Measurements from ENCODE around the gene FXYD6.
A peak's percentile ranks its signal among the peaks of the same experiment; 100 is the strongest.

The FXYD6 gene

DNA sequence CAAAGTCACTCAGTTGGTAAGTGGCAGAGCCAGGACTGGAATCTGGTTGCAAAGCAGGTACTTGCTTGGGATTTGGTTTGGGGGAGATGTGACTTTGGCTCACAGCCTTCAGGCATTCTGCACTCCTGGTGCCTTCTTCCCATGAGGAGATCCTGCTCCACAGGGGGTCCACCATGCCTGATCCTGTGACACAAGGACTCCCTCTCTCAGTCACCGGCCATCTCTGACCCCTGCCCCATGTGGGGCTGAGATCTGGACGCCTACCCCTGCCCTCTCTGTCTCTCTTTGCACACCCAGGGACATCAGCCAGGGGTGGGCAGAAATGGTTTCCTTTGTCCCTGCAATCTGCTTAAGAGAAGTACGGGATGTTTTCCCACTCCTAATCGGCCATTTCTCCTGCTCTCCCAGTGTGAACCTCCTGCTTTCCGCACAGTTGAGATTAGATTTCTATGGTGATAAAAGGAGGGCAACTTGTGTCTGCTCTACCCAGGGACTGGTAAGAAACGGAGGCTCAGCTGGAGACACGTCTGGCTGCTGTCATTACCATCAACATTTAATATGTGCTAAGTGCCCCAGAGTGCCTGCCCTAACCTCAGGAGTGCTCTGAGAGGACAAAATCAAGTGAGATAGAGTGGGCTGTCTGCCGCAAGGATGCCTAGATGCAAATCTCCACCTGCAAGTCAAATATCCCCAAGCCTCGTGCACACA is 11.1 kb upstream of the FXYD6 start:
- TF ChIP-seq CTCF (conservative IDR thresholded peaks at IDR 0.05; ENCODE audit: low read depth, low read length): no peak
- no peak overlapping the region for H3K4me3 ChIP-seq (ENCODE audit: low read depth, low read length)
- DNase-seq (ENCODE audit: low read depth): no peak

DNA sequence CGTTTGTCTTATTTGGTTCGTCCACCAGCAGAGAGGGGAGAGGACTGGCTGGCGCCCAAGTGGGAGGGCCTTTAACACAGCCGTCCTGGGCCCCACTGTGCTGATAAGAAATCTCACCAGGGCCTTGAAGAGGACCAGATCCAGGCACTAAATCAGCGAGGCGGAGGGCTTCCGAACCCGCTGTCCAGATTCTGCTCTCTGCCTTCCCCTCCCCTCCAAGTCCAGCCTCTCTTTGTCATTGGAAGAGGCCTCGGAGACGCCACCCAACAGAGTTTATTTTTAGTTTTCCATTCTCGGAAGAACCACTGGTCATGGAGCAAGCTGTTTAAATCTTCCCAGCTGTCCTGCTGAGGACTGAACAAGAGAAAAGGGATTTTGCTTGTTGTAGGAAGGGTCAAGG is 9.3 kb upstream of the FXYD6 start:
- peak; percentile 60 for DNase-seq (ENCODE audit: low read depth)
- H3K4me3 ChIP-seq (ENCODE audit: low read depth, low read length): peak overlapping the region; percentile 14
- TF ChIP-seq CTCF (conservative IDR thresholded peaks at IDR 0.05; ENCODE audit: low read depth, low read length): no peak

- DNase-seq (ENCODE audit: low read depth): peak; percentile 54
- no peak overlapping the region for H3K4me3 ChIP-seq (ENCODE audit: low read depth, low read length)
- TF ChIP-seq CTCF (conservative IDR thresholded peaks at IDR 0.05; ENCODE audit: low read depth, low read length): no peak
Measured at GRCh38 chr11:117884994-117885393, 8.5 kb upstream of the FXYD6 start.

DNA sequence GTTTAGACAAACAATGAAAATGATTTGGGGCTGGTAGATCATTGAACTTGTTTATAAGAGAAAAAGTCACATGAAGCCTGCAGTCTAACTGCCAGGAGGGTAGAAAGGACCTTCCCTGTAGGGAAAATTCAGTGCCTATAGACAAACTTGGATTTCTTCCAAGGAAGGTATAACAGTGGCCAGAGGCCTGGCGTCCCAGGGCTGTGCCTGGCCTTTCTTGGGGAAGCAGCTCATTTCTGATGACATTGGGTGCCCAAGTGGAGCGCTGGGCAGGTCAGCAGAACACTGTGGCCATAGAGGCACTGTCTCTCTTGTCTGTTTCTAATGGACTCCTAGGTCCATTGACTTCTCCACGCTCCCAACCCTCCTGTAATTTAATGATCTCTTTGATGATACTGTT is 6.6 kb upstream of the FXYD6 start:
- H3K4me3 ChIP-seq (ENCODE audit: low read depth, low read length): no peak overlapping the region
- no peak for TF ChIP-seq CTCF (conservative IDR thresholded peaks at IDR 0.05; ENCODE audit: low read depth, low read length)
- DNase-seq (ENCODE audit: low read depth): no peak

DNA sequence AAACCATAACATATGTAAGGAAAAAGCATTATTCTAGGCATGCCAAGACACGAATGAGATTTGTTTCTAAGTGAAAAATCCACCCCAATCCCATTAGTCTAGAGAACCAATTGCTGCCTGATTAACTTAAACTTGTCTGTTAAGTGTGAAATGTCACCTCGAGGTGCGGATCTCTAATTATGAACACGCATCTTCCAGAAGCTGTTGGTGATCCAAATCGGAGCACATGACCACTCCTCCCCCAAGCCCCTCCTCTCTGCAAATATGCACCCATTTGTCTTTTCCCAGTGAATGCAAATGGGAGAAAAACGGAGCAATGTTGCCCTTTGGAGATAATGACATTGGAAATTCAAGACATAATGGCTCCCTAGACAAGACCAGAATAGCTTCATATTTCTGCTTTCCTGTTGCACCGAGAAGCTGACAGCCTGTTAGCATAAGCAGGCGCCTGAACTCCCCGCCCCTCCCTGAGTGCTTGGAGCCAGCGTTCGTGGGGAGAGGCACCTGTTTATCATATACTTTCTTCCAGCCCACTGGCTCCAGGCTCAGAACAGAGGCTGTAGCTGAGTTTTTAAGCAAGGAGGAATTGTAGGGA is 6.0 kb upstream of the FXYD6 start:
- DNase-seq (ENCODE audit: low read depth): no peak
- H3K4me3 ChIP-seq (ENCODE audit: low read depth, low read length): no peak overlapping the region
- TF ChIP-seq CTCF (conservative IDR thresholded peaks at IDR 0.05; ENCODE audit: low read depth, low read length): no peak

DNA sequence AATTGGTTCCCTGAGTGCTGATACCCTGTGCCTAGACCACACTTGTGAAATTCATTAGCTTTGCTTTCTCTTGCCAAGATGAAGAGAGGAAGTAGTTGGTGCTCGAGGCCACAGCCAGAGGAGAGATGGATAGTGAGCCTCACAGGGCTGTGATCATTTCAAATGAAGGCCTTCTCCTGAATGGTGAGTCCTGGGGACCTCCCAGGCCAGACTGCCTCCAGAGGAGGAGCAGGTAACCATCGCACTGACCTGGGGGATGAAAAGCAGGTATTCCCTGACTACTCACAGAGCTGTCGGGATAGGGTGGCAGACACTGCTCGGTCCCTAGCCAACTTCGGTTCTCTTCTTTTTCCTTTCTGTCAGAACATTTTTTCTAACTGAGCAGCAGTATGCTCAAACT is 4.8 kb upstream of the FXYD6 start:
- H3K4me3 ChIP-seq (ENCODE audit: low read depth, low read length): no peak overlapping the region
- no peak for TF ChIP-seq CTCF (conservative IDR thresholded peaks at IDR 0.05; ENCODE audit: low read depth, low read length)
- DNase-seq (ENCODE audit: low read depth): no peak
